DMS53 (cell line): ENCODE results near the gene RRAS.

Experiments
- DNase-seq: peaks from one replicate; lab custom pipeline; 2025; lab: John Stamatoyannopoulos, UW

The RRAS gene

GRCh38 chr19:49640113-49640898 lies at the start of gene RRAS:
RRAS (minus strand) TSS chr19:49640143; CDS start chr19:49640098, 45 bp downstream.
- DNase-seq, result peak; percentile 99

GRCh38 chr19:49689133-49690078 lies 49.5 kb upstream of the RRAS start, which contains the start of gene ADM5:
ADM5 (plus strand) TSS chr19:49689594; CDS start chr19:49689838, 244 bp downstream.
- DNase-seq, result peak; percentile 90

GRCh38 chr19:49688531-49689132 lies 48.7 kb upstream of the RRAS start:
- no peak for DNase-seq

GRCh38 chr19:49687566-49688316 lies 47.8 kb upstream of the RRAS start:
- DNase-seq, result peak; percentile 55

- no peak for DNase-seq
Measured at GRCh38 chr19:49687150-49687549, 47.2 kb upstream of the RRAS start.

GRCh38 chr19:49686503-49687088 lies 46.7 kb upstream of the RRAS start:
- no peak for DNase-seq

GRCh38 chr19:49685845-49686332 lies 45.9 kb upstream of the RRAS start:
- DNase-seq, result no peak

GRCh38 chr19:49684983-49685553 lies 45.1 kb upstream of the RRAS start:
- no peak for DNase-seq

- DNase-seq, result peak; percentile 34
Measured at GRCh38 chr19:49684251-49684982, 44.5 kb upstream of the RRAS start.

- no peak for DNase-seq
Measured at GRCh38 chr19:49683814-49684250, 43.9 kb upstream of the RRAS start.

GRCh38 chr19:49682274-49682673 lies 42.3 kb upstream of the RRAS start:
- no peak for DNase-seq

GRCh38 chr19:49681830-49682229 lies 41.9 kb upstream of the RRAS start:
- no peak for DNase-seq

GRCh38 chr19:49680421-49681351 lies 40.7 kb upstream of the RRAS start:
- peak; percentile 86 for DNase-seq

- DNase-seq, result no peak
Measured at GRCh38 chr19:49679771-49680413, 39.9 kb upstream of the RRAS start.

GRCh38 chr19:49678985-49679770 lies 39.2 kb upstream of the RRAS start:
- peak; percentile 52 for DNase-seq

- peak; percentile 73 for DNase-seq
Measured at GRCh38 chr19:49677901-49678674, 38.1 kb upstream of the RRAS start.
